ENCODE measurements around the gene TPPP2. TPM values are rescaled to one million over a fixed set of nuclear protein-coding genes. Genes with fewer than 3 reads are reported as not detected.

TPPP2 gene
- total and polyA plus RNA-seq, 9 donors, result 0.62 to 2.5 (median 1.3) TPM; not detected in 1

DNA sequence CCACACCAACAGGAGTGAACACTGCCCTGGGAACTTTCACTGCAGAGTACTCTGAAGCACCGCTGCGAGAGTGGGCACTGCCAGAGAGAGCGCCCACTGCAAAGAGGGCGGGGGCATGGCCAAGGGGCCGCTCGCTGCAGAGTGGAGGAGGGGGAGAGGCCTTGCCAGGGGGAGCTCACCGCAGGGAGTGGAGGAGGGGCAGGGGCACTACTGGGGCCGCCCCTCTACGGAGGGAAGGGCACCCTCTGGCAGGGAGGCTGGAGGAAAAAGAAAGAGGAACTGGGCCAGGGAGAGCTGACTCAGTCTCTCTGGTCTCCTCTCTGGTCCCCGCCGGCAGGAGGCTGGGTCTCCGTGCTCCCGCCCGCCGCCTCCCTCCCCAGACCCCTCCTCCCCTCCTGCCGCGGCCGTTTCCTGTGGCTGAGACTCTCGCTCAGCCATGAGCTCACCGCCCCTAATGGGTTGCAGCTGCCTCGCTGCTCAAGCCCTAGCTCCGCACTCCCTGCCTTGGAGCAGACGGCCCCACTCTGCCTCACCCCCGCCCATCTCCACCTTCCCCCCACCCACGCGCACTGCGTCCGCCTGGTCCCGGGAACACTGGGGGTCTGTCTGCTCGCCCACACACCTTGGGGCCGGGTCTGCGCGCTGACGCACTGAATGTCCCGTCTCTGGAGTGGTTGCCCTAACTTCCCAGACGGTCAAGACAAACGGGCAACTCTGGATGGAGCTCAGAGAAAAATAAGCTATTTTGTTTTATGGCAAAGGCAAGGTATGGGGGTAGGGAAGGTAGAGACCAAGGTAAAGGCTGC is 41.4 kb downstream of the TPPP2 start:
- WGBS, 3 donors, result 0 to 1% (median 0%) methylated on average over 30 to 37 of the region's 37 CpGs
- Histone ChIP-seq H3K4me1 (ENCODE audit: insufficient read depth) (peaks cover 1% of the 10 kb centered on the region), H3K27ac (peak overlapping the region; percentile 94 to 95), H3K27me3 (no peaks in the 10 kb centered on the region), H3K36me3 (no peaks in the 10 kb centered on the region), H3K4me3 (peak overlapping the region; percentile 91), H3K9me3 (no peaks in the 10 kb centered on the region)
- DNase-seq, result peak; percentile 85 to 87 (median 86)
- intact Hi-C loops (cut with DNase I), result loop anchor here in 1 of 4 donors (2.0 kb wide), 1 partner anchor 21 kb away; no protein-coding TSS in a partner anchor
- TF ChIP-seq EP300 (IDR thresholded peaks at IDR 0.05) (no peak), POLR2A (IDR thresholded peaks at IDR 0.05) (no peak)
- TF ChIP-seq, protein P1, sequence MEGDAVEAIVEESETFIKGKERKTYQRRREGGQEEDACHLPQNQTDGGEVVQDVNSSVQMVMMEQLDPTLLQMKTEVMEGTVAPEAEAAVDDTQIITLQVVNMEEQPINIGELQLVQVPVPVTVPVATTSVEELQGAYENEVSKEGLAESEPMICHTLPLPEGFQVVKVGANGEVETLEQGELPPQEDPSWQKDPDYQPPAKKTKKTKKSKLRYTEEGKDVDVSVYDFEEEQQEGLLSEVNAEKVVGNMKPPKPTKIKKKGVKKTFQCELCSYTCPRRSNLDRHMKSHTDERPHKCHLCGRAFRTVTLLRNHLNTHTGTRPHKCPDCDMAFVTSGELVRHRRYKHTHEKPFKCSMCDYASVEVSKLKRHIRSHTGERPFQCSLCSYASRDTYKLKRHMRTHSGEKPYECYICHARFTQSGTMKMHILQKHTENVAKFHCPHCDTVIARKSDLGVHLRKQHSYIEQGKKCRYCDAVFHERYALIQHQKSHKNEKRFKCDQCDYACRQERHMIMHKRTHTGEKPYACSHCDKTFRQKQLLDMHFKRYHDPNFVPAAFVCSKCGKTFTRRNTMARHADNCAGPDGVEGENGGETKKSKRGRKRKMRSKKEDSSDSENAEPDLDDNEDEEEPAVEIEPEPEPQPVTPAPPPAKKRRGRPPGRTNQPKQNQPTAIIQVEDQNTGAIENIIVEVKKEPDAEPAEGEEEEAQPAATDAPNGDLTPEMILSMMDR (IDR thresholded peaks at IDR 0.05), result no peak

GRCh38 chr14:21072031-21072473 is 42.0 kb downstream of the TPPP2 start:
- H3K4me3 ChIP-seq, result peak overlapping the region; percentile 91

GRCh38 chr14:21072781-21073339 is 42.8 kb downstream of the TPPP2 start:
- DNase-seq, result peak in 1 of 5 donors; percentile 31
- no peak for TF ChIP-seq POLR2A (IDR thresholded peaks at IDR 0.05)
- TF ChIP-seq EP300 (IDR thresholded peaks at IDR 0.05), result no peak
- TF ChIP-seq, protein P1 (IDR thresholded peaks at IDR 0.05), result no peak
- Histone ChIP-seq H3K4me3 (no peak overlapping the region), H3K27me3 (no peaks in the 10 kb centered on the region), H3K9me3 (no peaks in the 10 kb centered on the region), H3K4me1 (ENCODE audit: insufficient read depth) (peaks cover 1% of the 10 kb centered on the region), H3K27ac (peak overlapping the region; percentile 94 to 95), H3K36me3 (no peaks in the 10 kb centered on the region)
- WGBS, 3 donors, result 82 to 88% (median 86%) methylated on average over 9 of the region's 9 CpGs
- intact Hi-C loops (cut with DNase I), result no loop called here

More at GRCh38 chr14:21072031-21072473, 42.0 kb downstream of the TPPP2 start:
- no peaks in the 10 kb centered on the region for H3K27me3 ChIP-seq
- TF ChIP-seq, protein P1 (IDR thresholded peaks at IDR 0.05), result no peak
- no peak for TF ChIP-seq POLR2A (IDR thresholded peaks at IDR 0.05)
- TF ChIP-seq EP300 (IDR thresholded peaks at IDR 0.05), result no peak
- peak in 1 of 5 donors; percentile 37 for DNase-seq
- peaks cover 1% of the 10 kb centered on the region for H3K4me1 ChIP-seq (ENCODE audit: insufficient read depth)
- peak overlapping the region; percentile 94 to 95 for H3K27ac ChIP-seq
- WGBS, 3 donors, result 6 to 19% (median 10%) methylated on average over 4 of the region's 4 CpGs
- intact Hi-C loops (cut with DNase I), result no loop called here
- no peaks in the 10 kb centered on the region for H3K9me3 ChIP-seq
- H3K36me3 ChIP-seq, result no peaks in the 10 kb centered on the region

DNA sequence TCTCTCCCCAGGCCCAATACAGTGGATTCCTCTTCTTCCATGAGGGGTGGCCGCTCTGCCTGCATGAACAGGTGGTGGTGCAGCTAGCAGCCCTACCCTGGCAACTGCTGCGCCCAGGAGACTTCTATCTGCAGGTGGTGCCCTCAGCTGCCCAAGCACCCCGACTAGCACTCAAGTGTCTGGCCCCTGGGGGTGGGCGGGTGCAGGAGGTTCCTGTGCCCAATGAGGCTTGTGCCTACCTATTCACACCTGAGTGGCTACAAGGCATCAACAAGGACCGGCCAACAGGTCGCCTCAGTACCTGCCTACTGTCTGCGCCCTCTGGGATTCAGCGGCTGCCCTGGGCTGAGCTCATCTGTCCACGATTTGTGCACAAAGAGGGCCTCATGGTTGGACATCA is 43.9 kb downstream of the TPPP2 start:
- H3K9me3 ChIP-seq, result no peaks in the 10 kb centered on the region
- H3K4me1 ChIP-seq (ENCODE audit: insufficient read depth), result peaks cover 1% of the 10 kb centered on the region
- DNase-seq, result no peak
- H3K27me3 ChIP-seq, result no peaks in the 10 kb centered on the region
- TF ChIP-seq POLR2A (IDR thresholded peaks at IDR 0.05), result no peak
- no peak for TF ChIP-seq EP300 (IDR thresholded peaks at IDR 0.05)
- TF ChIP-seq, protein P1 (IDR thresholded peaks at IDR 0.05), result no peak
- H3K4me3 ChIP-seq, result no peak overlapping the region
- H3K36me3 ChIP-seq, result no peaks in the 10 kb centered on the region
- intact Hi-C loops (cut with DNase I), result no loop called here
- no peak overlapping the region for H3K27ac ChIP-seq
- 83 to 84% (median 84%) methylated on average over 7 to 9 of the region's 9 CpGs for WGBS, 3 donors

Data from ovary (tissue), 9 donors.